Measurements from ENCODE around the gene TBC1D21. TPM values are rescaled to one million over a fixed set of nuclear protein-coding genes. Genes with fewer than 3 reads are reported as not detected.
A peak's percentile ranks its signal among the peaks of the same experiment; 100 is the strongest.

Gene TBC1D21
- total and polyA plus RNA-seq, 5 donors: not detected

GRCh38 chr15:73862276-73862675 is 11.1 kb upstream of the TBC1D21 start:
- H3K4me1 ChIP-seq (ENCODE audit: control insufficient read depth, insufficient read depth, low read length): peaks cover 1% of the 10 kb centered on the region
- no peak overlapping the region for H3K4me3 ChIP-seq (ENCODE audit: low read length)
- no peak for DNase-seq
- 31% methylated on average over 6 of the region's 6 CpGs for WGBS
- H3K27me3 ChIP-seq (ENCODE audit: control insufficient read depth, insufficient read depth): no peaks in the 10 kb centered on the region
- no peak overlapping the region for H3K27ac ChIP-seq (ENCODE audit: low read length)
- ATAC-seq: no peak
- no peaks in the 10 kb centered on the region for H3K9me3 ChIP-seq (ENCODE audit: control insufficient read depth, low read length)
- intact Hi-C loops (cut with DNase I): no loop called here

DNA sequence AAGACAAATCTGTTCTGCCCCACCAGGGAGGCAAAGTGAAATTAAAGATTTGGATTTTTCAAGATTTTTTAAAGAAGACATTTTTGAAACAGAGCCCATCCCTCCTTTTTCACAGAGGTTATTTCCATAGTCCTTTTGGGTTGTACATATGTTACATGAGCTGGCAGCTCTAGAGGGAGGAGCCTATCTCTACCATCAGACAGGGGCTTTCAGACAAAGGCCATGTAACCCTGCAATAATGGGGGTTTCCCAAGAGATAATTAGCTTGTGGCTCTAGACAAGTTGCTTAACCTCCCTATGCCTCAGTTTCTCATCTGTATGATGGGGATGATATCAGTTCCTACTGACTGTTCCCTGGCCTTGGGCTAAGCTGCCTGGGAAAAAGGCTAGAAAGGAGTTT is 8.0 kb upstream of the TBC1D21 start:
- Histone ChIP-seq H3K27ac (ENCODE audit: low read length) (no peak overlapping the region), H3K27me3 (ENCODE audit: control insufficient read depth, insufficient read depth) (no peaks in the 10 kb centered on the region), H3K9me3 (ENCODE audit: control insufficient read depth, low read length) (no peaks in the 10 kb centered on the region), H3K4me3 (ENCODE audit: low read length) (no peak overlapping the region), H3K4me1 (ENCODE audit: control insufficient read depth, insufficient read depth, low read length) (peaks cover 8% of the 10 kb centered on the region)
- intact Hi-C loops (cut with DNase I): no loop called here
- ATAC-seq: no peak
- no peak for DNase-seq

DNA sequence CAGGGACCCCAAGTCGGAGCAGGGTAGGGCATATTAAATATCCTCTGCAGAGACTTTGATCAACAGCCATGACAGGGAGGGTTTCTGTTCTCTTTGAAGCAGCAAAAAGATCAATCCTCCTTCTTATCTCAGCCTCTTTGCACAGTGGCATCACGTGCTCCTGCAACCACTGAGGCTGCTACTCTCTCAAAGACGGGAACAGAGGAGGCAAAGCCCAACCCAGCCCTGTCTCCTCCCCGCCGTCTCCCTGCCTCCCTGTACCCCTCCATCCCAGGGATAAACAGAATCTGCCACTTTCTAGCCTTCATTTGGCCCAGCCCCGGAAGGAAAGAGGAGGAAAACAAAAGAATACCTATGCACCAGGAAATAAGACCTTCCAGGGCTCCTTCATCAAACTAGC is 7.5 kb upstream of the TBC1D21 start:
- intact Hi-C loops (cut with DNase I): no loop called here
- Histone ChIP-seq H3K9me3 (ENCODE audit: control insufficient read depth, low read length) (no peaks in the 10 kb centered on the region), H3K27me3 (ENCODE audit: control insufficient read depth, insufficient read depth) (no peaks in the 10 kb centered on the region), H3K27ac (ENCODE audit: low read length) (no peak overlapping the region), H3K4me3 (ENCODE audit: low read length) (no peak overlapping the region), H3K4me1 (ENCODE audit: control insufficient read depth, insufficient read depth, low read length) (peaks cover 13% of the 10 kb centered on the region)
- 34% methylated on average over 6 of the region's 6 CpGs for WGBS
- ATAC-seq (no peak), DNase-seq (no peak)

DNA sequence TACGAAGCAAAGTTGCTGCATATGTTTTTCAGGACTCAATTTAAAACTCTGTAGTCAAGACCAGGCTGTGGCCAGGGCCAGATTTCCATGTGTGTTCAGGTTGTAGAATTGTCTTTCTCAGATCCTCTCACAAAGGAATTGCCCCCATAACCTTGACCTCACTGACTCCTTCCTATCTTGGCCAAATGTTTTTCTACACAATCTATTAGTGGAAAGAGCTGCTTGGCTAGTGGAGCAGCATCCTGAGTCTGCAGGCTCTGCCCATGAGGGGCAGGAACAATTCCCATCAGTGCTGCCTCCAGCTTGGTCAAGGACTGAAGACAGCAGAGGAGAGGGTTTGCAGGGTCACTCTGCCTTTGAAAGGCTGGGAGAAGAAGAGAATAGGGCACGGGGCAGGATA is 6.9 kb upstream of the TBC1D21 start:
- Histone ChIP-seq H3K9me3 (ENCODE audit: control insufficient read depth, low read length) (no peaks in the 10 kb centered on the region), H3K4me1 (ENCODE audit: control insufficient read depth, insufficient read depth, low read length) (peaks cover 14% of the 10 kb centered on the region), H3K4me3 (ENCODE audit: low read length) (no peak overlapping the region), H3K27me3 (ENCODE audit: control insufficient read depth, insufficient read depth) (no peaks in the 10 kb centered on the region), H3K27ac (ENCODE audit: low read length) (peak overlapping the region; percentile 6)
- 43% methylated on average over 2 of the region's 2 CpGs for WGBS
- intact Hi-C loops (cut with DNase I): no loop called here
- peak in 2 of 3 donors; percentile 58 to 62 for DNase-seq
- ATAC-seq: peak; percentile 54 to 80

GRCh38 chr15:73866881-73867410 is 6.4 kb upstream of the TBC1D21 start:
- Histone ChIP-seq H3K27me3 (ENCODE audit: control insufficient read depth, insufficient read depth) (no peaks in the 10 kb centered on the region), H3K4me3 (ENCODE audit: low read length) (no peak overlapping the region), H3K27ac (ENCODE audit: low read length) (peak overlapping the region; percentile 6), H3K4me1 (ENCODE audit: control insufficient read depth, insufficient read depth, low read length) (peaks cover 14% of the 10 kb centered on the region), H3K9me3 (ENCODE audit: control insufficient read depth, low read length) (no peaks in the 10 kb centered on the region)
- ATAC-seq (peak; percentile 5 to 35), DNase-seq (no peak)
- intact Hi-C loops (cut with DNase I): no loop called here
- 39% methylated on average over 6 of the region's 6 CpGs for WGBS

DNA sequence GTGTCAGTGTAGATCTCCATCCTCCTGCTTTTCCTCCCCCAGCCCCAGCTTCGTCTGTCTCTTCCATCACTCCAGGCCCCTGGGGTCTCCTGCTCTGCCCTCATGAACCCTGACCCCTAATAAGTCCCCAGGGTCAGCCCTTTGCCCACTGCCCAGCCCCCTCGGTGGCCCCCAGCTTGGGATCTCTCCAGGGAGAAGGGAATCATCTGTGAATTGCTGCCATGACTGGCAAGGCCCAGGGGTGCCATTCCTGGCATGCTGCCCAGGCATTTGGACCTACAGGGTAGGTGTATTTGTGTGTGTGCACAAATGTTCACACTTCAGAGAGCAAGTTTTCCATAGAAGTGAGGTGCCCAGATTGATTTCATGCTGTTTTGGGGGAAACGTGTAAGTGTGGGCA is 5.9 kb upstream of the TBC1D21 start:
- 65% methylated on average over 3 of the region's 3 CpGs for WGBS
- peak in 2 of 3 donors; percentile 62 to 66 for DNase-seq
- no peak for ATAC-seq
- peaks cover 14% of the 10 kb centered on the region for H3K4me1 ChIP-seq (ENCODE audit: control insufficient read depth, insufficient read depth, low read length)
- intact Hi-C loops (cut with DNase I): no loop called here
- H3K4me3 ChIP-seq (ENCODE audit: low read length): no peak overlapping the region
- no peaks in the 10 kb centered on the region for H3K27me3 ChIP-seq (ENCODE audit: control insufficient read depth, insufficient read depth)
- H3K27ac ChIP-seq (ENCODE audit: low read length): no peak overlapping the region
- no peaks in the 10 kb centered on the region for H3K9me3 ChIP-seq (ENCODE audit: control insufficient read depth, low read length)

DNA sequence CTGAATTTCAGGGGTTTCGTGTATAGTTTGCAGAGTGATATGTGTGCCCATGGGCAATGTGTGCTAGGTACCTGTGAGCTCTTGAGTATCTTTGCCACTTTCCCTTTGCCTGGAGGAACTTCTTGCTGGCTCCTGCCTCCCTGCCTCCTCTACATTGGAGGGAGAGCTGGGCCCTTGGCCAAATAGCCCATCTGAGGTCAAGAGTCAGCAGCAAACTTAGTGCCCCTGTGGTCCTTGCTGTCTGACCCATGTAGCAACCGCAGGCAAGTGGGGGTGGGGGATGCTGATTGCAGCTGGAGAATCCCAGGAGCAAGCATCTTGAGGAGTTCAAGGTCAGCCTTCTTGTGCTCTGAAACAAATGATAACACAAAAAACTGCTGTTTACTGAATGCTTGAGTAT is 5.4 kb upstream of the TBC1D21 start:
- DNase-seq: peak in 1 of 3 donors; percentile 46
- 71% methylated on average over 2 of the region's 2 CpGs for WGBS
- intact Hi-C loops (cut with DNase I): no loop called here
- no peak for ATAC-seq
- Histone ChIP-seq H3K9me3 (ENCODE audit: control insufficient read depth, low read length) (no peaks in the 10 kb centered on the region), H3K4me3 (ENCODE audit: low read length) (no peak overlapping the region), H3K4me1 (ENCODE audit: control insufficient read depth, insufficient read depth, low read length) (peaks cover 14% of the 10 kb centered on the region), H3K27ac (ENCODE audit: low read length) (no peak overlapping the region), H3K27me3 (ENCODE audit: control insufficient read depth, insufficient read depth) (no peaks in the 10 kb centered on the region)

- DNase-seq (no peak), ATAC-seq (no peak)
- intact Hi-C loops (cut with DNase I): no loop called here
- WGBS: 80% methylated on average over 6 of the region's 6 CpGs
- no peaks in the 10 kb centered on the region for H3K27me3 ChIP-seq (ENCODE audit: control insufficient read depth, insufficient read depth)
- no peaks in the 10 kb centered on the region for H3K9me3 ChIP-seq (ENCODE audit: control insufficient read depth, low read length)
- H3K27ac ChIP-seq (ENCODE audit: low read length): no peak overlapping the region
- H3K4me1 ChIP-seq (ENCODE audit: control insufficient read depth, insufficient read depth, low read length): peaks cover 14% of the 10 kb centered on the region
- no peak overlapping the region for H3K4me3 ChIP-seq (ENCODE audit: low read length)
Measured at GRCh38 chr15:73869216-73869995, 4.0 kb upstream of the TBC1D21 start.

DNA sequence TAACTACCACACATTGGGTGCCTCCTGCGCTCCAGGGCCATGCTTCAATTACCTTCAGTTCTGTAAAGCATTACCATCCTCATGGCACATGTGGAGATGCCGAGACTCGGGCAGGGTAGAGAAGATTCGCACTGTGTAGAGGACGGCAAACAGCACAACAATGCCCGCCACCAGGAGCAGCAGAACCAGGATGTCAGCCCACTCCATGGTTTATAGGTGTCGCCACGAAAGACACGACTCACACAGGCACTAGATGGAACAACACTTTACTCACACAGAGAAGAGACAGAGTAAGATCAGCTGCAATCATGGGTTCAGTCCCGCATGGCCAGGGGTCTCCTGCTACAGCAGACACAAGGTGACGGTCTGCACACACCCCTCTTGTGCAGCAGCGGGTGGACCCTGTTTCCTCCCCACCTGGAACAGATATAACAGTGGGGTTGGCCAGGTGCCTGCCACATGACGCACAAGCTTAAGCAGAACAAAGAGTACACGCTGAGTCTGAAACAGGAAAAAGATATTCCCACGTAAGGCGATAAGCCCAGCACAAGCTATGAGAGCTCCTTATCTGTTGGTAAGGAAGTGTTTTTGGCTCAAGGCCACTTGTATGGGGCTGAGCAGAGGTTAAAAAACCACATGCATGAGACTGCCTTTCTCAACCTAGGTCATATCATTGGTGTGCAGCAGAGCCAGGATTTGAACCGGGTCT is 2.5 kb upstream of the TBC1D21 start:
- ATAC-seq (peak; percentile 88 to 91), DNase-seq (peak; percentile 84 to 92 (median 86))
- WGBS: 37% methylated on average over 17 of the region's 17 CpGs
- H3K4me1 ChIP-seq (ENCODE audit: control insufficient read depth, insufficient read depth, low read length): peaks cover 14% of the 10 kb centered on the region
- no peak overlapping the region for H3K4me3 ChIP-seq (ENCODE audit: low read length)
- intact Hi-C loops (cut with DNase I): loop anchor here in 1 of 4 donors (5.0 kb wide), 1 partner anchor 36 kb away; no protein-coding TSS in a partner anchor
- no peaks in the 10 kb centered on the region for H3K27me3 ChIP-seq (ENCODE audit: control insufficient read depth, insufficient read depth)
- no peaks in the 10 kb centered on the region for H3K9me3 ChIP-seq (ENCODE audit: control insufficient read depth, low read length)
- H3K27ac ChIP-seq (ENCODE audit: low read length): no peak overlapping the region

DNA sequence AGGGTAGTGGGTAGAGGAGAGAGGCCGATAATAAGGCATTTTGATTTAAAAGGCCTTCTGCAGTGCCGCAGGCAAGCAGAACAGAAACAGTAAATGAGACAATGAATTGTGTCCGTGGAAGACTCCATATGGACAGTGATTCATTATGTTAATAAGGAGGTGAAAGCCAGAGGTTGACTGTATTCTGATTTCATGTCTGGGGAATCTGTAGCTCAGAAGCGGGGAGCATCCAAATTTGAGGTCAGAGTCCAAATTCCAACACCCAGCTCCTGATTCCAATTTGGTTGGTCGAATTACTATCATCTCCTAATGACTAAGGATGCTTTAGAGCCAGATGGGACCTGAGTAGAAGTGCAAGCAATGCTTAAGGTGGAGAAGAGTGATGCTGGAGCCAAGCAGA is 1.0 kb upstream of the TBC1D21 start:
- ATAC-seq (no peak), DNase-seq (no peak)
- Histone ChIP-seq H3K4me1 (ENCODE audit: control insufficient read depth, insufficient read depth, low read length) (peaks cover 12% of the 10 kb centered on the region), H3K9me3 (ENCODE audit: control insufficient read depth, low read length) (no peaks in the 10 kb centered on the region), H3K27ac (ENCODE audit: low read length) (no peak overlapping the region), H3K4me3 (ENCODE audit: low read length) (no peak overlapping the region), H3K27me3 (ENCODE audit: control insufficient read depth, insufficient read depth) (no peaks in the 10 kb centered on the region)
- 81% methylated on average over 5 of the region's 5 CpGs for WGBS
- intact Hi-C loops (cut with DNase I): loop anchor here in 1 of 4 donors (5.0 kb wide), 1 partner anchor 35 kb away; no protein-coding TSS in a partner anchor

DNA sequence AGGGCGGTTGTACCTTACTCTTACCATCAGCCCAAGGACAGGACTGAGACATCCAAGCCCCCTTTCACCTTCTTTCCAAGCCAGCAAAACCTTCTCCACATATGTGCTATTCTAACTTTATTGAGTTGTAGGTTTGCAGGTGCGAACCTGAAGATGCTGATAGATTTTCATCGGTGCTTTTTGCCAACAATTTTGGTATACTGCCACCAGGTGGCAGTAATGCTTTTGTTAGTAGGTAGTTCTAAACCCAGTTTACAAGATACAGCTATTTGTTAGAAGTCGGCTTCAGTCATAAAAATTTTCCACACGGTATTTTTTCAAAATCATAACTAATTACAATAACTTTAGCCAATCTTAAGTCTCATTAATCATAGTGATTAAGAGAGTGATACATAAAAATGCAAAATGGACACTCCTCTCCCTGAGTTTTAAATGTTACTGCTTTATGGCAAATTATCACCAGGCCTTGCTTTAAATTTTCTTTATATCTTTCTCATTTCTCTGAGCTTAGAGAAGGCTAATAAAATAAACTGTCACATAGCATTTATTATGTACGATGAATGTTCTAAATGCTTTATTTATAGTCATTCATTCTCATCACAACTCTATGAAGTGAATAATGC is 636 bp downstream of the TBC1D21 start:
- ATAC-seq (no peak), DNase-seq (no peak)
- no peak overlapping the region for H3K27ac ChIP-seq (ENCODE audit: low read length)
- intact Hi-C loops (cut with DNase I): loop anchor here in 1 of 4 donors (5.0 kb wide), 1 partner anchor 33 kb away; no protein-coding TSS in a partner anchor
- peaks cover 11% of the 10 kb centered on the region for H3K4me1 ChIP-seq (ENCODE audit: control insufficient read depth, insufficient read depth, low read length)
- H3K4me3 ChIP-seq (ENCODE audit: low read length): no peak overlapping the region
- no peaks in the 10 kb centered on the region for H3K27me3 ChIP-seq (ENCODE audit: control insufficient read depth, insufficient read depth)
- no peaks in the 10 kb centered on the region for H3K9me3 ChIP-seq (ENCODE audit: control insufficient read depth, low read length)
- WGBS: 40% methylated on average over 6 of the region's 6 CpGs
